IPS-NIHi11 (cell line): ENCODE data around the gene LRRC49.
A peak's percentile ranks its signal among the peaks of the same experiment; 100 is the strongest.
"Not testable (repeated sequence)": the region's sequence is repeated elsewhere in the genome, so short reads cannot be mapped to it uniquely, and the experiment has no call there.

Experiments used
- DNase-seq: peaks from one replicate; pipeline ENCODE4 v3.0.0; 2012; ENCODE audit warnings: mixed read lengths, low spot score

Gene LRRC49, protein sequence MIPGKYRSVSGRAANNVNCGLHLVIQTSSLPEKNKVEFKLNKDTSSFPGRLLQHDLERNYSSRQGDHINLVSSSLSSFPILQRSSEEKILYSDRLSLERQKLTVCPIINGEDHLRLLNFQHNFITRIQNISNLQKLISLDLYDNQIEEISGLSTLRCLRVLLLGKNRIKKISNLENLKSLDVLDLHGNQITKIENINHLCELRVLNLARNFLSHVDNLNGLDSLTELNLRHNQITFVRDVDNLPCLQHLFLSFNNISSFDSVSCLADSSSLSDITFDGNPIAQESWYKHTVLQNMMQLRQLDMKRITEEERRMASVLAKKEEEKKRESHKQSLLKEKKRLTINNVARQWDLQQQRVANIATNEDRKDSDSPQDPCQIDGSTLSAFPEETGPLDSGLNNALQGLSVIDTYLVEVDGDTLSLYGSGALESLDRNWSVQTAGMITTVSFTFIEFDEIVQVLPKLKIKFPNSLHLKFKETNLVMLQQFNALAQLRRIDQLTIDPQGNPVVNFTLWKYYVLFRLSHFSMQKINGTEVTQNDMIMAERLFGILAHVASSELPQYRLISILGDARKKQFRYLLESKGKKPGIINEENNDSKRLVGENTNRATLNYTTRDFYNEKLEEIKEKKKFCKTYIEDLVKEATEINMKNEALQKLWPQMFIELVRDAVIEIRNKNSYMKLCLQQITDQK

DNA sequence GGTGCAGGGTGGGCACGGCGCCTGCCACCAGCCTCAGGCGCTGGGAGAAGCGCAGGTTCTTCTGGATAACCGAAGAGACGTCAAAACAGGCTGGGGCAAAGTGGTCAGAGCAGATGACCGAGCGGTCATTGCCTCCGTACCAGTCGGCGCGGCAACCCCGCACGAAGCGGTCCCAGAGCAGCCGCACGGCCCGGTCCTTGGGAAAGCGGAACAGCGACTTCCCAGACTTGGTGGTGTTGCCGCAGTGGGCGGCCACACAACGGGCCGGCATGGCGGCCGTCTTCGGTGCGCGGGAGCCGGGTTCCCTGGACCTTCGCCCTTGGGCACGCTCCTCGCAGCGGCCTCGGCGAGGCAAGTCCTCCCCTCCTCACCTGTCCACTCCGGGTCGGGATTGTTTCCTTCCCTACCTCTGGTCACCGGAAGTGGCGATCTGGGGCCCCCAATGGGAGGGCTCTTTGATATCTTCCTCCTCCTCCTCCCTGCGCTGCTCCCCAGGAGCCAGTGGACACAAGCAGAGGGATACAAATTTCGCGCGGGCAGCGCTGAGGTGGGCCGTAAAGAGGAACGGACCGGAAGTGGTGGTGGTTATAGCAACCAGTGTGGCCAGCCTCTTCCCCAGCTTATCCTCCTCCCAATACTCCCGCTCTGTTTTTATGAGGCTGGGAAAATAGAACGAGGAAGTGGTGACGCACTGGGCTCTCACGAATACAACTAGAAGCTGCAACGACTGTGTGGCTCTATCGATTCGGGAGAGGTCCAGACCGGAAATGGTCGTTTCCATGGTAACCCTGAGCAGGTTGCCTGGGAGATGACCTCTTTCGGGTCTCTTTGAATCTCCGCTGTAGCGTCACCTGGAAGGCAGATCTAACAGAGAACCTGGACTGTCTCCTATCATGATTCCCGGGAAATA, at the start of gene LRRC49, which contains the start of gene THAP10:
Gene LRRC49, plus strand, starts transcription at position 825 of the 910 bp plus-strand sequence. Its CDS starts 69 bp downstream, at position 894.
Gene THAP10, minus strand, starts transcription at position 432 of the 910 bp plus-strand sequence. Its CDS starts 161 bp downstream, at position 271.
- DNase-seq, result peak; percentile 84

DNA sequence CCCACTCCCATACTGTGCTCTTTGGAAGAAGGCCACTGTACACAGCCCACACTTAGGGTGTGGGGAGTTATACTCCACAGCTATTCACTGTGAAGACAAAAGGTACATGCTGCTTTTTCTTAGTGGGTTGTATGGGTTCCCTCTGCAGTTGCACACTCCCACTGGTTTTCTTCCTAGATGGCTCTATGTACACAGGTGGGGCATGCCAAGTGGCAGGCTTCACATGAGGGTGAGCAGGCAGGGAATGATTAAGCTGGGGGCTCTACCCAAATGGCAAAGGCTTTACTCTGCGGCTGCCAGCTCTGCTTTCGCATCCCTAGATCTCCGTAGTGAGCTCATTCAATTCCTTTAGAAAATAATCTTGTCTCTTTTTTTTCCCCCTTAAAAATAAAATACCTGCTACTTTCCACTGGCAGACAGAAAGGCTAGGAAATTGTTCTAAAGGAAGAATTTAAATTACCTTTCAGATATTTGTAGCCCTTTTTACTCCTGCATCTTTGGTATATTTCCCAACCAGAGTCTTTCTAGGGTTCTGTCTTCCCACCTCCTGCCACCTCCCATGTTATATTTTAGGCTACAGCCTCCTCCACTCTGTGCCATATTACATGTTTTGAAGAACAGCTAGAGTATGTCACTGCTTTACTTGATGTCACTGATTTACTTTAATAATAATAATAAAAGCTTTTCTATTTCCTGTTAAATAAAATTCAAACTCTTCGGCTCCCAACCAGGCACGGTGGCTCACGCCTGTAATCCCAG, 46.8 kb upstream of the LRRC49 start:
- DNase-seq, result no peak

DNA sequence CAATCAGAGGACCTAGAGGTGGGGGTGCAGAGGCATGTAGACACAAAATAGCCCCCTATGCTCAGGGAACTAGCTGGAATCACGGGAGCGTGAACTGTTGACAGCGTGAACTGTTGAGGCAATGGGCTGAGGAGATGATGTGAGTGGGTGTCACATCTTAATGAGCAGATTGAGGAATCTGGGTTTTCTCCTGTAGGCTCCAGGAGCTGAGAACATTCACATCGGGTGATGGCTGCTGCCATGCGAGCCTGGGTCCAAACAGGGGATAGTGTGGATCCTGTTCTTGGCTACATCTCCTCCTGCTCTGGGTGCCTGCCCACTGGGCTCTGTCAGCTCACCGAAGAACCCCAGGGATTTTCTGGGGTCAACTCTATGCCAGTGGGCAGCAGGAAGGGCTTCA, 40.7 kb upstream of the LRRC49 start:
- DNase-seq, result no peak

DNA sequence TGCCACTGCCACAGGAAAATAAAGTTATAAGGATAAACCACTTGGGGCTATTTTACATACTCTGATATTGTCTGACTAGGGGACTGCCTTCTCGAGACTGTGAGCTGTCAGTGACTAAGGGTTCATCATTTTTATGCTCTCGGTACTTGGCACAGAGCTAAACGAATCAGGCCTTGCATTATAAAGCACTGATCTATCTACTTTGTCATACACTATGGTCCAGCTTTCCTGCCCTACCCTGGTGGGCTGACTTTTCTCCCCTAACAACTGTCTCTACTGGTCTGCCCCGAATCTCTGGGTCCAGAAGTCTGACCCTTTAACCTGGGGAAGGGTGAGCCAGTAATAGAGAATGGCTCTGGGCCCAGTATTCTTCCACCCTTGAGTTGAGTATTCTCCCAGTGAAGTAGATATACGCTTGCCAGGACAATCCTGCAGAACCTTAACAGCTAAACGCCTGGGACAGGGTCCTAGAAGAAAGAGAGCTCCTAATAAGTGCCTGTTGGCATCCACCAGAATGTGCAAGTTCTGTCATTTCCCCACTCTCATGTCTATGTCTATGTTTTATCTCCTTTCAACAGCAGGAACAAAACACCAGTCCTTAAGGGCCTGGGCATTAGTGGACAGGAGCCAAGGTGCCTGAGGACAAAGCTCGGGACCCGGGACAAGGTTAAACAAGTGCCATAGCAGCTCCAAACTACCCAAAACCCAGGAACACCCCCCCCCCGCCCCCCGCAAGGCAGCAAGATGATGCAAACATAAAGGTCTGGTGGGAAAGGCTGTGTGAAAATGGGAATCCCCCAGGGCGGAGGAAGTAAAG, 39.9 kb upstream of the LRRC49 start:
- no peak for DNase-seq

DNA sequence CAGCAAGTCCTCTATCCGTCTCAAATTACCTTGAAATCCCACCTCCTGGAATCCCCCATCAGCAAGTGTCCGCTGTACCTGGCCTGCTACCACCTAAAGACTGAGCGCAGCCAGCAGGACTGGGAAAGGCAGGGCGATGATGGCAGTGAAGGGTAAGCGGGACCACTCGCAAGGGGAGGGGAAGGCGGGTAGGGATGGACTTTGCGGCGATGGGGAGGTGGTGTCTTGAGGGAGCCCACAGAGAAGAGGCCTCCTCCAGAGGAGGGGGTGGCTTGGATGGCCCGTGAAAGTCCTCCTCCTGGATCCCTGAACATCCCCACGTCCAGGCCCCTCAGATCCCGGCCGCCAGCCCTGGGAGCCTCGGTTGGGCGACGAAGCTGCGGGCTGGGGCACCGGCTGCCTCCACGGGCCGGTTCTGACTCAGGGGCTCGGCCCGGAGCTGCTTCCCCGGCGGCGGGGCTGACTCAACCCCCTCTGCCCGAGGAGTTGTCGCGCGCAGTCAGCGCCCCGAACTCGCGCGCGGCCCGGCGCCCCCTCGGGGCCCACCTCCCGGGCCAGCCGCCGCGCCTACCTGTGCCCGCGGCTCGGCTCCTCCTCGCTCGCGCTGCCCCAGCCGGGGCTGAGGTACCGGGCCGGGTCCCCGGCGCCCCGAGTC, 39.2 kb upstream of the LRRC49 start:
- DNase-seq, result peak; percentile 67

DNA sequence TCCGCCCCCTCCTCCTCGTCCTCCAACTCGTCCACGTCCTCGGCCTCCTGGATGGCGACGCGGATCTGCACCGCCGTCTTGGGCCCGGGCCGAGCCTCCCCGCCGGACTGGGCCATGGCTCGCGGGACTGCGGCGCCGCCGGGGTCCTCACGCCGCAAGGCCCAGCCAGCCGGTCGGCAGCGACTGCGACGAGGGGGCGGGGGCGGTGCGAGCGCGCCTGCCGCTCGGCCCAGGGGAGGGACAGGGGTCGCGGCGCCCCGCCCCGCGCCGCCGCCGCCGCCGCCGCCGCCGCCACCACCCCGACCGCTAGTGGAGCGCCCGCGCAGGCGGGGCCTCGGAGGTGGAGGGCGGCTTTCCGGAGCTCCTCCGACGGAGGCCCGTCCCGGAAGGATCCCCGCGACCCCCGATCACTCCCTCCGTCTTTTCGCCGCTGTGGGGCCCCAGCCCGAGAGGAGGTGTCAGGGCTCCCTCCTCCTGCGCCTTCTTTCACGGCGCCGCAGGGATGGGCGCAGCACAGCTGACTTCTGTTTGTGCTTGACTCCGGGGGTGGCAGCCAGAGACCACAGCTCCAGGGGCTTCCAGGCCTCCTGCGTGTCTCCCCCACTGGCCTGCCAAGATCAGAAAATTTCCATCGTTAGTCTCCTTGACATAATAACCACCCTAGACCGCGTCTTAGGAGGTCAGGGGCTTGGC, 38.5 kb upstream of the LRRC49 start, which contains the start of gene LARP6:
Gene LARP6, minus strand, starts transcription at position 185 of the 693 bp plus-strand sequence. Its CDS starts 69 bp downstream, at position 116.
- DNase-seq, result peak; percentile 92

- no peak for DNase-seq
These were observed 38.0 kb upstream of the LRRC49 start for GRCh38 chr15:70854666-70854976.

GRCh38 chr15:70855764-70856163, 36.9 kb upstream of the LRRC49 start:
- no peak for DNase-seq

GRCh38 chr15:70856177-70856883, 36.3 kb upstream of the LRRC49 start:
- no peak for DNase-seq

DNA sequence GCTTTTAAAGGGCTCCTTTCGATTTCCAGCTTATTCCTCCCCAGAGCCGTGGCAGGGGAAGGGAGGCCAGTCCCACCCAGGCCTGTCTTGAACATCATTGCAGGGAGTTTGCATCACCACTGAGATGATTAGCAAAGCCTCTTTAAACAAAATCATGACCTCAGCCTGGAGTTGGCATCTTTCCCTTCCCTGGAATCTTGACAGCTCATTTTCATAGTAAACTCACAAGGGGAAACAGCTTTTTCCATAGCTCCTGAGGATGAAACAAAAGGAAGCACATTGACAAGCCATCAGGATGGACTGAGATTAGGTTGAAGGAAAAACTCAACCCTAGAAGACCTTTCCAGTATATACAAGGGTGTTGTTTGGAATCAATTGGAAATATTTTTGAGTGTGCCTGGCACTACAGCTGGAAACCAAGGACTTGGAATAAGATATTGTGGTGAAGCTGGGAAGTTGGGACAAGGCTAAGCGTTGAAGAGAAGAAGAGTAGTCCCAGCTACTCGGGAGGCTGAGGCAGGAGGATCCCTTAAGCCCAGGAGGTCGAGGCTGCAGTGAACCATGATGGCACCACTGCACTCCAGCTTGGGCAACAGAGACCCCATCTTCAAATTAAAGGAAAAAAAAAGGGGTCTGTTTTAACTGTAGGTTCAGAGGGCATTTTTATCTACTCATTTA, 35.6 kb upstream of the LRRC49 start:
- no peak for DNase-seq

- no peak for DNase-seq
These were observed 34.9 kb upstream of the LRRC49 start for GRCh38 chr15:70857562-70858285.

DNA sequence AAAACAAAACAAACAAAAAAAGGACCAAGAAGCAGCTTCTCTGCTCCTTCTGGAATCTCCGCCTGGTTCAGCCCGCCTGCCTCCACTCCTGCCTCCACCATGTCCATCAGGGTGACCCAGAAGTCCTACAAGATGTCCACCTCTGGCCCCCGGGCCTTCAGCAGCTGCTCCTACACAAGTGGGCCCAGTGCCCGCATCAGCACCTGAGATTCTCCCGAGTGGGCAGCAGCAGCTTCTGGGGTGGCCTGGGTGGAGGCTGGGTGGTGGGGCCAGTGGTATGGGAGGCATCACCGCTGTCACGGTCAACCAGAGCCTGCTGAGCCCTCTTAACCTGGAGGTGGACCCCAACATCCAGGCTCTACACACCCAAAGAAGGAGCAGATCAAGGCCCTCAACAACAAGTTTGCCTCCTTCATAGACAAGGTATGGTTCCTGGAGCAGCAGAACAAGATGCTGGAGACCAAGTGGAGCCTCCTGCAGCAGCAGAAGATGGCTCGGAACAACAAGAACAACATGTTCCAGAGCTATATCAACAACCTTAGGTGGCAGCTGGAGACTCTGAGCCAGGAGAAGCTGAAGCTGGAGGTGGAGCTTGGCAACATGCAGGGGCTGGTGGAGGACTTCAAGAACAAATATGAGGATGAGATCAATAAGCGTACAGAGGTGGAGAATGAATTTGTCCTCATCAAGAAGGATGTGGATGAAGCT, 33.9 kb upstream of the LRRC49 start:
- DNase-seq, result not testable (repeated sequence)

GRCh38 chr15:70859322-70859908, 33.2 kb upstream of the LRRC49 start:
- no peak for DNase-seq

DNA sequence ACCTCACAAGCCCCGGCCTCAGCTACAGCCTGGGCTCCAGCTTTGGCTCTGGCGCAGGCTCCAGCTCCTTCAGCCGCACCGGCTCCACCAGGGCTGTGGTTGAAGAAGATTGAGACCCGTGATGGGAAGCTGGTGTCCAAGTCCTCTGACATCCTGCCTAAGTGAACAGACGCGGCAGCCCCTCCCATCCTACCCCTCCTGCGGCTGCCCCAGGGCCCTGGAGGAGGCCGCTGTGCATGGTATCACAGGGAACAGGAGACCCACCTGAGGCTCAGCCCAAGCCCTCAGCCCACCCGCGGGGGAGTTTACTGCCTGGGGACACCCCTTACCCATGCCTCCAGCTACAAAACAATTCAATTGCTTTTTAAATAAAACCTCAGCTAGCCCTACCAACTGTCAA, 32.6 kb upstream of the LRRC49 start:
- DNase-seq, result no peak

DNA sequence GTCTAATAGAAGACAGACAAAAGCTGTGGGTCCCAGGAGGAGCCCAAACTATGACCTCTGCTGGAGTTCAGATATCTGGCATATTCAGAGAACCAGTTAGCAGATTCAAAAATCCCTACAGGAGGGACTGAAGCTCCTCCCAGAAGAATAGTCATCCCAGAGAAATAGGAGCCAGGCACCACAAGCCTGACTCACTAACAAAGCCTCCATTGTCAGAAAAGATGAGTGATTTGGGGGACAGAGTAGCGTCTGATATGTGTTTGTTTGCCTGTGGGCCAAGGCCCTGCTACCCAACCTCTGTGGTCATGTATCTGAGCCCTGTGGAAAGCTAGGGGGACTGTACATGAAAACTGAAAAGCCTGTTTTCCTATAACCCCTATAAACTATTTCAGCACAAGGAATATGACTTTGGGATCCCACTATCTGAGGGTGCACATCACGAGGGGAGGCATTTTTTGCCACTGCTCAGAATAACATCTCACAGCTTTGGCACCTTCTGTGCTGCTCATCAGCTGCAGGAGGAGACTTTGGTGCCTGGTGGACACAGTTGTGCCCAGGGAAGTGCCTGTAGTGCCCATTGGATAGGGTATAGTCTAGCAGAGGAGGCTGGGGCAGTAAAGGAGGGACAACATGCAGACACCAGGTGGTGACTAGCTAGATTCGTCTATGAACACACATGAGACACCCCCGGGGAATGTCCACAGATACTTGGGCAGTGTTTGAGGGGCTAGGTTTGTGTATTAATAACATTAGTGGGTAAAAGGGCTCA, 29.0 kb upstream of the LRRC49 start:
- no peak for DNase-seq
